Osteoblast (primary cell): ENCODE data around the gene CXCR5. TPM values are rescaled to one million over a fixed set of nuclear protein-coding genes. Genes with fewer than 3 reads are reported as not detected.

Source experiments
- DNase-seq: peaks from one replicate; pipeline ENCODE4 v3.0.0; 2011; ENCODE audit warnings: low spot score, mixed read lengths; ENCODE audit not compliant: insufficient read length; ENCODE audit errors: missing footprints
- H2AFZ ChIP-seq: 2 replicates; pipeline ENCODE4 v1.6.0; 2011; ENCODE audit warnings: mild to moderate bottlenecking, low read length
- H3K27ac ChIP-seq: 2 replicates; pipeline ENCODE4 v1.5.1; 2011; ENCODE audit warnings: mild to moderate bottlenecking, low read depth, low read length, moderate library complexity
- H3K27me3 ChIP-seq: 2 replicates; pipeline ENCODE4 v1.6.0; 2012; ENCODE audit warnings: mild to moderate bottlenecking, control low read depth, inconsistent platforms, low read length, moderate library complexity; ENCODE audit not compliant: insufficient read depth
- H3K36me3 ChIP-seq: 2 replicates; pipeline ENCODE4 v1.5.1; 2011; ENCODE audit warnings: mild to moderate bottlenecking, low read length, control low read depth, moderate library complexity; ENCODE audit not compliant: insufficient read depth
- H3K4me1 ChIP-seq: 2 replicates; pipeline ENCODE4 v1.5.1; 2011; ENCODE audit warnings: mild to moderate bottlenecking, low read length, control low read depth, moderate library complexity; ENCODE audit not compliant: insufficient read depth
- H3K4me2 ChIP-seq: 2 replicates; pipeline ENCODE4 v1.6.0; 2011; ENCODE audit warnings: mild to moderate bottlenecking, low read length; ENCODE audit not compliant: insufficient read depth
- H3K4me3 ChIP-seq: fragments of 200-600 bp; sonication (generic); 3 replicates; pipeline ENCODE4 v1.5.1; 2012; ENCODE audit warnings: mild to moderate bottlenecking, low read length, inconsistent platforms; ENCODE audit not compliant: insufficient read depth
- H3K79me2 ChIP-seq: 2 replicates; pipeline ENCODE4 v1.6.0; 2012; ENCODE audit warnings: mild to moderate bottlenecking, low read length, control low read depth, inconsistent platforms; ENCODE audit not compliant: insufficient read depth
- H3K9me3 ChIP-seq: 2 replicates; pipeline ENCODE4 v1.5.1; 2011; ENCODE audit warnings: low read depth, low read length, control low read depth
- H4K20me1 ChIP-seq: 2 replicates; pipeline ENCODE4 v1.6.0; 2012; ENCODE audit warnings: mild to moderate bottlenecking, low read length, control low read depth; ENCODE audit not compliant: insufficient read depth
- CTCF ChIP-seq: IDR thresholded peaks from 2 replicates; pipeline ENCODE4 v1.5.1; 2011; ENCODE audit warnings: mild to moderate bottlenecking, low read depth, low read length, moderate library complexity; ENCODE audit errors: extremely low read depth
- small RNA-seq: library from RNA; depleted of rRNA; stranded (forward); fragments of <200 nt; gene quantifications from one replicate; pipeline ENCODE3, GENCODE V24; 2012
- total RNA-seq: library from RNA; depleted of rRNA; stranded (reverse); fragments of >200 nt; gene quantifications from 2 replicates; pipeline ENCODE4 v1.2.3, GENCODE V29; 2012

CXCR5 gene
- total RNA-seq, 1 donor, result not detected

DNA sequence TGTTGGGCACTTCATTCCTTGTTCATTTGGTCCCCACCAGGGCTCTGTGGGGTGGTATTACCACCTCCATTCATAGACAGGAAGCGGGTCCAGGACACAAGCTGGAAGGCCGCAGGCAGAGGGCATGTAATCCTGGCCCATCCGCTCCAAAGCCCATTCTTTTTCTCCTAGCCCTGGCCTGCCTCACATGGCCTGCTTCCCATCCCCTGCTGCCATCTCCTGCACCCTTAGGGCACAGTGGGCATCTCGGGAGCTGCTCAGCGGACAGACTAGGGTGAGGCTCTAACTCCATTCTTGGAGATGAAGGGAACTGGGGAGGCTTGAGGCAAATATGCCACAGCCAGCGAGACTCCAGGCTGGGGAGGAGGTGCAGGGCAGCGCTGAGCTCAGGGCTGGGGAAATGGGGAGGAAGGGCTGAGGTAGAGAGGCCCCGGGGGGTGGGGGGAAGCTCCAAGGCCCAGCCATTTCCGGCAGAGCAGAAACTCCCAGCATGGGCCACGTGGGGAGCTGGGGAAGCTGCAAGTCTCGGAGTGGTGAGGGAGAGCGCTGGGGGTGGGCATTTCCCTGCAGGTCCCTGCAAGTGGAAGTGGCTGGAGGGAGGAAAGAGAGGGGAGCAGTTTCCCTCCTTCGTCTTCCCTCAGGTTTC is 56.4 kb downstream of the CXCR5 start:
- no peaks in the 10 kb centered on the region for H3K9me3 ChIP-seq
- TF ChIP-seq CTCF, result no peak
- no peaks in the 10 kb centered on the region for H3K36me3 ChIP-seq
- H3K27ac ChIP-seq, result no peak overlapping the region
- no peak overlapping the region for H2AFZ ChIP-seq
- peaks cover 4% of the 10 kb centered on the region for H4K20me1 ChIP-seq
- H3K4me2 ChIP-seq, result no peak overlapping the region
- H3K4me1 ChIP-seq, result peaks cover 5% of the 10 kb centered on the region
- H3K4me3 ChIP-seq, result no peak overlapping the region
- DNase-seq, result peak; percentile 62
- peaks cover 4% of the 10 kb centered on the region for H3K27me3 ChIP-seq
- H3K79me2 ChIP-seq, result no peaks in the 10 kb centered on the region

GRCh38 chr11:118947091-118947490 is 63.4 kb downstream of the CXCR5 start:
- Histone ChIP-seq H2AFZ (no peak overlapping the region), H3K4me1 (no peaks in the 10 kb centered on the region), H3K36me3 (no peaks in the 10 kb centered on the region), H3K27ac (no peak overlapping the region), H4K20me1 (no peaks in the 10 kb centered on the region), H3K4me2 (no peak overlapping the region), H3K27me3 (peaks cover 8% of the 10 kb centered on the region), H3K9me3 (no peaks in the 10 kb centered on the region), H3K4me3 (no peak overlapping the region), H3K79me2 (no peaks in the 10 kb centered on the region)
- TF ChIP-seq CTCF, result no peak
- no peak for DNase-seq

Small RNA genes within 50 kb of the gene (small RNA-seq; reads per million reads assigned to genes)
- gene MIR4492 (not detected), gene RF00019 (not detected), gene RN7SL688P (not detected)

Other genes with a start within 250 kb of the CXCR5 start
- not detected in 2 replicates for gene TREH, start 204.2 kb upstream of the CXCR5 start, total RNA-seq
- 116 and 122 TPM in 2 replicates for gene DDX6, start 92.7 kb upstream of the CXCR5 start, total RNA-seq
- 27.9 and 28.3 TPM in 2 replicates for gene BCL9L, start 42.0 kb downstream of the CXCR5 start, total RNA-seq
- not detected in 2 replicates for gene UPK2, start 72.4 kb downstream of the CXCR5 start, total RNA-seq
- not detected in 2 replicates for gene FOXR1, start 87.9 kb downstream of the CXCR5 start, total RNA-seq
- 37.6 and 37.7 TPM in 2 replicates for gene CENATAC, start 114.2 kb downstream of the CXCR5 start, total RNA-seq
- 1,078 and 1,259 TPM in 2 replicates for gene RPS25, start 134.5 kb downstream of the CXCR5 start, total RNA-seq
- gene TRAPPC4, start 134.9 kb downstream of the CXCR5 start, total RNA-seq, result 42.3 and 48.0 TPM in 2 replicates
- gene SLC37A4, start 147.0 kb downstream of the CXCR5 start, total RNA-seq, result 13.0 and 14.8 TPM in 2 replicates
- gene HYOU1, start 173.3 kb downstream of the CXCR5 start, total RNA-seq, result 94.9 and 117 TPM in 2 replicates
- gene VPS11, start 183.9 kb downstream of the CXCR5 start, total RNA-seq, result 35.1 and 37.1 TPM in 2 replicates
- 5.0 and 8.7 TPM in 2 replicates for gene HMBS, start 201.0 kb downstream of the CXCR5 start, total RNA-seq
- gene DPAGT1, start 218.0 kb downstream of the CXCR5 start, total RNA-seq, result 20.3 and 22.1 TPM in 2 replicates
- 5.0 and 6.2 TPM in 2 replicates for gene C2CD2L, start 223.5 kb downstream of the CXCR5 start, total RNA-seq
- 20.6 and 22.8 TPM in 2 replicates for gene HINFP, start 237.7 kb downstream of the CXCR5 start, total RNA-seq